Nephron (organoid): Measurements from ENCODE around the gene RIOK3.
"Not testable (repeated sequence)": the region's sequence is repeated elsewhere in the genome, so short reads cannot be mapped to it uniquely, and the experiment has no call there.

Experiments used
- H3K27ac Mint-ChIP-seq, 3 experiments: 2 replicates each; pipeline ENCODE4 v1.8.0; 2020; ENCODE audit warnings: mixed read lengths in 3 of 3, mild to moderate bottlenecking in 2 of 3, moderate library complexity in 1 of 3
- H3K27me3 Mint-ChIP-seq: 2 replicates; pipeline ENCODE4 v1.8.0; 2021; ENCODE audit warnings: low read depth, mild to moderate bottlenecking, moderate library complexity, mixed read lengths
- H3K36me3 Mint-ChIP-seq: 2 replicates; pipeline ENCODE4 v1.8.0; 2020; ENCODE audit warnings: low read depth, mixed read lengths
- H3K4me1 Mint-ChIP-seq: 2 replicates; pipeline ENCODE4 v1.8.0; 2020; ENCODE audit warnings: mixed read lengths
- H3K4me3 Mint-ChIP-seq, 3 experiments: 2 replicates each; pipeline ENCODE4 v1.8.0; 2020; ENCODE audit warnings: mild to moderate bottlenecking in 3 of 3, mixed read lengths in 3 of 3, moderate library complexity in 2 of 3
- H3K9me3 Mint-ChIP-seq: 2 replicates; pipeline ENCODE4 v1.8.0; 2020; ENCODE audit warnings: mixed read lengths
- CTCF ChIP-seq, 3 experiments: fragments of 200-600 bp; sonication (generic); IDR thresholded peaks; one replicate each; pipeline ENCODE4 v1.5.0; 2021; ENCODE audit warnings: antibody characterized with exemption in 3 of 3; ENCODE audit not compliant: unreplicated experiment in 3 of 3

Gene RIOK3

GRCh38 chr18:23484561-23485182, 31.6 kb downstream of the RIOK3 start:
- H3K9me3 Mint-ChIP-seq: no peaks in the 10 kb centered on the region
- peaks cover 17% of the 10 kb centered on the region for H3K4me1 Mint-ChIP-seq
- no peak for TF ChIP-seq CTCF (IDR thresholded peaks at IDR 0.05; ENCODE audit: unreplicated experiment in 3 of 3)
- H3K27ac Mint-ChIP-seq: peak overlapping the region in 2 of 3 experiments; percentile 10 to 53
- H3K4me3 Mint-ChIP-seq: no peak overlapping the region
- H3K27me3 Mint-ChIP-seq: no peaks in the 10 kb centered on the region
- H3K36me3 Mint-ChIP-seq: peaks cover 23% of the 10 kb centered on the region

- peaks cover 17% of the 10 kb centered on the region for H3K4me1 Mint-ChIP-seq
- TF ChIP-seq CTCF (IDR thresholded peaks at IDR 0.05; ENCODE audit: unreplicated experiment in 3 of 3): no peak
- H3K27ac Mint-ChIP-seq: no peak overlapping the region
- H3K27me3 Mint-ChIP-seq: no peaks in the 10 kb centered on the region
- no peak overlapping the region for H3K4me3 Mint-ChIP-seq
- H3K36me3 Mint-ChIP-seq: peaks cover 17% of the 10 kb centered on the region
- peaks cover 4% of the 10 kb centered on the region for H3K9me3 Mint-ChIP-seq
Observed at GRCh38 chr18:23485386-23485785, 32.3 kb downstream of the RIOK3 start.

- Mint-ChIP-seq H3K27me3 (no peaks in the 10 kb centered on the region), H3K9me3 (peaks cover 14% of the 10 kb centered on the region), H3K27ac (peak overlapping the region; percentile 0 to 54 (median 20)), H3K36me3 (peaks cover 4% of the 10 kb centered on the region), H3K4me3 (no peak overlapping the region), H3K4me1 (peaks cover 17% of the 10 kb centered on the region)
- no peak for TF ChIP-seq CTCF (IDR thresholded peaks at IDR 0.05; ENCODE audit: unreplicated experiment in 3 of 3)
Observed at GRCh38 chr18:23487738-23488570, 34.9 kb downstream of the RIOK3 start.

GRCh38 chr18:23489586-23489985, 36.5 kb downstream of the RIOK3 start:
- not testable (repeated sequence) for H3K27ac Mint-ChIP-seq, H3K27me3 Mint-ChIP-seq, H3K4me3 Mint-ChIP-seq, H3K36me3 Mint-ChIP-seq
- Mint-ChIP-seq H3K9me3 (peaks cover 16% of the 10 kb centered on the region), H3K4me1 (peaks cover 10% of the 10 kb centered on the region)

GRCh38 chr18:23493654-23494053, 40.6 kb downstream of the RIOK3 start:
- no peak overlapping the region for H3K27ac Mint-ChIP-seq
- H3K27me3 Mint-ChIP-seq: no peaks in the 10 kb centered on the region
- H3K4me3 Mint-ChIP-seq: no peak overlapping the region
- no peak for TF ChIP-seq CTCF (IDR thresholded peaks at IDR 0.05; ENCODE audit: unreplicated experiment in 3 of 3)
- peaks cover 16% of the 10 kb centered on the region for H3K9me3 Mint-ChIP-seq
- no peaks in the 10 kb centered on the region for H3K36me3 Mint-ChIP-seq
- H3K4me1 Mint-ChIP-seq: no peaks in the 10 kb centered on the region

GRCh38 chr18:23494992-23495391, 41.9 kb downstream of the RIOK3 start:
- H3K36me3 Mint-ChIP-seq: no peaks in the 10 kb centered on the region
- H3K9me3 Mint-ChIP-seq: peaks cover 16% of the 10 kb centered on the region
- peaks cover 3% of the 10 kb centered on the region for H3K27me3 Mint-ChIP-seq
- no peak for TF ChIP-seq CTCF (IDR thresholded peaks at IDR 0.05; ENCODE audit: unreplicated experiment in 3 of 3)
- no peak overlapping the region for H3K27ac Mint-ChIP-seq
- H3K4me1 Mint-ChIP-seq: no peaks in the 10 kb centered on the region
- no peak overlapping the region for H3K4me3 Mint-ChIP-seq
